HG03457 (cell line): ENCODE data around the gene PARD3B.

Source experiments
- ATAC-seq: cut with Tn5 transposase; IDR thresholded peaks from one replicate; pipeline ENCODE4 v1.9.1; 2021; ENCODE audit warnings: moderate number of reproducible peaks; ENCODE audit not compliant: unreplicated experiment

Gene PARD3B

DNA sequence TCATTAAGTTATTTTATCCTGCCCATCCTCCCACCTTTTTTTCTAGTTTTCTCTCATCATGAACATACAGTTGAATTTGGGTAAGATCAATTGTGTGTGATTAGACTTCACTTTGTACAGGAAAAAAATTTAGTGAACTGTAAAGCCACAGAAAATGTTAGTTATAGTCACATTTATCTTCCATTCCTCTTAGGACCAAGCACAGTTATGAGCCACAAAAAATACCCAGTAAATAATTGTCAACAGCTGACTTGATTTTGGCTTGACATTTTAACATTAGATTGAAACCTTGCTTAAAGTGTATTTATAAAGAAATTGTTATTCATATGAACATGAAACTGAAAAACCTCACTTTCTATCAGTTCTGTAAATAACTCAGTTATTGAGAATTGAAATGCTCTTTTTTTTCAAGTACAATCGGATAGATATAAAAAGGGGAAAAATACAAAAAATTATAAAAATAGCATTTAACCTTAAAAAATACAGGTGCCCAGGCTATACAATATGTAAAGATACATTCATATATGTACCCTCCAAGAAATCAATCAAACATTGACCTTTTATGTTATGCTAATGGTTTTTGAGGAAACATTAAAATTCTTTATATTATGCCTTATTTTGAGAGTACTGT lies 747.5 kb downstream of the PARD3B start:
- no peak for ATAC-seq

GRCh38 chr2:205293559-205293958 lies 748.3 kb downstream of the PARD3B start:
- no peak for ATAC-seq

- ATAC-seq = no peak
Measured at GRCh38 chr2:205296959-205297358, 751.7 kb downstream of the PARD3B start.

DNA sequence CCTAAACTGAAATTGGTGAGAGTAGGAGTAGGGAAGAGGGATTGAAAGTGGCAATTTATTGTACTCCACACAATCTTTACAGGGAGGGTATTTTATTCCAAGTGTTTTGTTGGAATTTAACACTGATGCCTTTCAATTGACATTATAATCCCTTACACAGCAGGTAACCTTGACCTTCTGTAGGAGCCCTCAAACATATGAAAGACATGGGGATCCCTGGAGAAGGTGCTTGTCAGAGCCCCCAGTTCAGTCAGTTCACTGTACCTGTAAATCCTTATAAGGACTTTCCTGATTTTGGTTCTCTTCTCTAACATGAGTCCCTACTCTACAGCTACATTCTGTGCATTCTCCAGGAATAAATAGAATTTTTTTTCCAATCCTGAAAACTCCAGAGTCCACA lies 752.1 kb downstream of the PARD3B start:
- ATAC-seq = no peak

DNA sequence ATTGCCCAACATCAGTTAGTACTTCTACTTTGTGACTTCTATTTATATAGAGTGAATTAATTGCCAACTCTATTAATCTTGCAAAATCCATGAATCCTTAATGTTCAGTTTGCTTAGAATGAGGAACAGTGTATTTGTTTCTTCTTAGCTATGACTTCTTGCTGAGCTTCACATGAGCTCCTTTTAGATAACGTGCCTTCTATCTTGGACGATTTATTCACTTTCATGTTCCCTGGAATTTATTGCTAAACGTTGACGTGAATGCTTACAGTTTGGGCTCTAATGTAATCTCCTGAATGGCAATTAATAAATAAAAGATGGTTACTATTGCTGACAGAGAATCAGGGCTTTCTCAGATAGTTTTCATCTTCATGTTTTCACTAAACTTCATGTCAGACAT lies 752.6 kb downstream of the PARD3B start:
- ATAC-seq = no peak

DNA sequence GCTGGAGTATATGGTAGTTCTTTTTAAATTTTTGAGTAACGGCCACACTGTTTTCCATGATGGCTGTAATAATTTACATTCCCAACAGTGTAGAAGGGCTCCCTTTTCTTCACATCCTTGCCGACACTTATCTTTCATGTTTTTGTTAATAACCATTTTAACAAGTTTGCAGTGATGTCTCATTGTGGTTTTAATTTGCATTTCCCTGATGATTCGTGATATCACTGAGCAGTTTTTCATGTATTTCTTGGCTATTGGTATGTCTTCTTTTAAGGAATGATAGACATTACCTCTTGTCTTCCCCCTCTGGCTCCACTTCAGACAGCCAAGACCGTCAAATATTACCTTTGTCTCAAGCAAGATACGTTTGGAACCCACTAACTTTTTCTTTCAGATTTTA lies 765.9 kb downstream of the PARD3B start:
- ATAC-seq = no peak

DNA sequence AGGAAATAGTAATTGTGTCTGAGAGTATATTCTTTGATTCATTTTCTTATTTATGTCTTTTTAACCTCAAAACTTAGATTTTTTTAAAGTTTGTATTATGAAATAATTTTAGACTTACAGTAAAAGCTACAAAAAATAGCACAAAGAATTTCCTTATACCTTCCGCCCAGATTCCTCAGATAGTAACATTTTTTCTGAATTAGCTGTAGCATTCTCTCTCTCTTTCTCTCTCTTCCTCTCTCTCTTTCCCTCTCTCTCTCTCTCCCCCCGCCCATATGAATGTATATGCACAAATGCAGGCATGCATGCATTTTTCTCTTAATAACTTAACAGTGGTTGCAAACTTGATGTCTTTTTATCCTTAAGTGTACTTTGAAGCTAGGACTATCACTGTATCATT lies 776.0 kb downstream of the PARD3B start:
- no peak for ATAC-seq

GRCh38 chr2:205323929-205324328 lies 778.7 kb downstream of the PARD3B start:
- ATAC-seq = no peak

- ATAC-seq = peak; percentile 65
Measured at GRCh38 chr2:205324355-205324754, 779.1 kb downstream of the PARD3B start.

GRCh38 chr2:205333351-205333750 lies 788.1 kb downstream of the PARD3B start:
- no peak for ATAC-seq

DNA sequence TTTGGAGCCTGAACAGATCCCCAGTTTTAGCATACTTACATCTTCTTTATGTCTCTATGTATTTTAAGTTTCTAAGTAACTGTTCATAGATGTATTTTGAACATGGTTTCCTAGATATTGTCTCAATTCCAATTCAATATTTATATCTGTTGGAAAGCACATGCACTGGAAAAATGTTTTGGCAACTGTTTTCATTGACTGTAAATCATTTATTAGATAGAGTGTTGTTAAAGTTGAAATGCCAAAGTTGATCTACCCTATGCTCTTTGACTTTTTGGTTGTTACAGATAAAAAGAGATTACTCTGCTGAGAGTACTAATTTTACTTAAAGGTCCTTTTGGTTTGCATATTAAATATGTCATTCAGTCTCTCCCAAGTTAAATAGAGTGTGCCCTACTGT lies 792.0 kb downstream of the PARD3B start:
- ATAC-seq = no peak

- ATAC-seq = no peak
Measured at GRCh38 chr2:205338156-205338555, 792.9 kb downstream of the PARD3B start.

DNA sequence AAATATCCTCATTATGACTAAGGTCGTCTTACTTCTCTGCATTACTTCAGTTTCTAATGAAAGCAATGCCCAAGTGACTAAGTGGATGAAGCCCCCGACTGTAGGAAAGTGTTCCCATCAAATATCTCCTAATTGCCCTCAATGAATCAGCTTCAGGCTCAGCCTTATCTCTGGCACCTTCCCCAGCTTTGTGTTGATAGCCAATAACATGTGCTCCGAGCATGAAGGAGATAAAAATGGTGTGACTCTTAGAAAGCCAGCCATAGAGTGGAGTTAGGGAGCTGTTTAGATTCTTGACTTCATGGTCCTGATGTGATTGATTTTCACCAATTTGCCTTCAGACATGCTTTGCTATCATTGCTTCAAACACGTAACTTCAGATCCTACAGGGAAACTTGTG lies 797.8 kb downstream of the PARD3B start:
- no peak for ATAC-seq

- no peak for ATAC-seq
Measured at GRCh38 chr2:205346649-205347048, 801.4 kb downstream of the PARD3B start.

- no peak for ATAC-seq
Measured at GRCh38 chr2:205347899-205348298, 802.6 kb downstream of the PARD3B start.

GRCh38 chr2:205352094-205352493 lies 806.8 kb downstream of the PARD3B start:
- ATAC-seq = no peak

DNA sequence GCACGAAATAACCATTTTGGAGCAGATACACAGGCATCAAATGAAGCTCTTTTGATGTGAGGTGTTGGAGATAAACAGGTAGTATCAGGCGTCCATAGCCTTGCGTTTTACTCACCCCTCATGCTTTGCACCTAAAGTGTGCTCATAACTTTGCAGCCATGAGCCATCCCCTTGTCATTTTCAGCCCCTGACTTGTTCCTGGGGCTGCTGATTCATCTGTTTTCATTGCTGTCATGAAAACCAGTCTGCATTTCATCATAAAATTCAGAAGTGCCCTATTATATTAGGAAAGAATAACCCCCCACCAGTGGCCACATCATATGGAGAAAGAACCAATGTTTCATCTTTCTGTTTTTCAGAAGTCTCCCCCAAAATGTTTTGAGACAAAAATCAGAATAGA lies 807.3 kb downstream of the PARD3B start:
- no peak for ATAC-seq

DNA sequence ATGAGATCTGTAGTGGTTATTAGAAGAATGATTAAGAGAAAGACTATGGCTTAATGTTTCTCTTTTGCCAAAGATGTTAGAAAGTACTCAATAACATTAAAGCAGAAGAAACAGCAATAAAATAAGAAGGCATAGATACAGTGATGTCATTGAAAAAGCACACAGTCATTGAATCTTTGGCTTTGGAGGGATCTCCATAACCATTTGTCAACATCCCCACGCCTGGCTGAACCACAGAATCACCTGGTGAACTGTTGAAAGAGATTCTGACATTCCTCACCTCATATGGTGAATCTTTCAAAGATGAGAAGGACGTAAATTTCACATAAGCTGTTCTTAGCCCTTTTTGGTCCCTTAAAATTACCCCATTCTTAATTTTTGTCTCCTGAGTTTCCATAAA lies 812.5 kb downstream of the PARD3B start:
- no peak for ATAC-seq

DNA sequence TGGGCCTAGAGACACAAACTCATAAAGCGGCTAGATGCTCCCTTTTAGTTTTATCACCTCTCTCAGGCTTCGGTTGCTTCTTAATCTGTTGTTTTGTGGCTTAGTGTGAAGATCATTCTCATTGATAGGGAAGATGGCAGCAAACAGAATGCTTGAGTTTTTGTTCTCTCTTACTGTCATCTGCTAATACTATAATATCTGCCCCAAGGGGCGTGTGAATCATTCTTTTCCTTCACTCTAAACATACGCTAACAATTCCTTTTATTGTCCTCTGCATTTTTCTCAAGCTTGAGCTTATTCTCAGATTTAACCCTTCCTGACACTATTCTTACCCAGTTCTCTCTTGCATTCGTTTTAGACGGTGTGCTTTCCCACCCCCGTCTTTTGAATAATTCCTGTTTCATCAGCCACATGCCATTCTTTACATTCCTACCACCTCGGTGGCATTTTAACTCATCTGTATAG lies 813.1 kb downstream of the PARD3B start:
- ATAC-seq = no peak

DNA sequence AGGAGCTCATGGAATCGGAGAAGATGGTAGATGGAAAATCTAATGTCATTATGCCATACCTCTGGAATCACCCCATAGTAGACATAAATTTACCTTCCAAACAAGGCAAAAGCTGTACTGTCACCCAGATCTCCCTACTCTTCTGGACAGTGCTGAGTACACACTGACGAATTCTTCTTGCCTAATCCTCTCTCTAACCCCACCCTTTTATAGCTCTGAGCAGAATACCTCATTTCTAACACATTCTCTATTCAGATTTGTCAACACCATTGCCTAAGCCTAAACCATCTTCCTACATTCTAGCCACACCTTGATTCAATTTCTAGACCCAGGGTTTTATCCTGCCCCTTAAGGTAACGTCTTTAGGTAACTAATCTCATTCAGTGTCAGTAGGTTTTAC lies 816.0 kb downstream of the PARD3B start:
- ATAC-seq = no peak

DNA sequence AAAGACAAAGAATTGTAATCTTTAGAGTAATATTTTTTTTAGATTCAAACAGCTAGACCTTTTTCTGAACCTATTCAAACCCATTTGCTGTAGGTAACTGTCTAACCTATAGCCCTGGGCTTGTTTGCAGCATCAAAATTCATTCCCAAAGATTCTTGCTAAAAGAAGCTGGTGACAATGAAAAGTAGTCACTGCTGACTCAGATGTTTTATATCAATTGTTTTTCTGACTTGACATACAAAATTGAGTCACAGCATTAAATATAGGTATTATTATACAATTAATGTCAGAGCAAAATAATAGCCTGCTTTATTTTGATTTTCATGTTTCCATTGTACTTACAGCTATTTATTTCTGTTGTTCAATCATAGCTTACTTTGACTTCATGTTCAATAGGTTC lies 816.7 kb downstream of the PARD3B start:
- no peak for ATAC-seq

GRCh38 chr2:205364261-205364660 lies 819.0 kb downstream of the PARD3B start:
- no peak for ATAC-seq

- ATAC-seq = no peak
Measured at GRCh38 chr2:205366336-205367060, 821.2 kb downstream of the PARD3B start.
